Activated CD4-positive, alpha-beta T cell treated with anti-CD3 and anti-CD28 coated beads, Interleukin-2, amount 50 U/mL, for 1 hour (primary cell): Measurements from ENCODE around the gene TRAPPC2.
"Not testable (repeated sequence)": the region's sequence is repeated elsewhere in the genome, so short reads cannot be mapped to it uniquely, and the experiment has no call there.

Experiments used
- DNase-seq: peaks from one replicate; pipeline ENCODE4 v3.0.0-alpha.2; 2020

TRAPPC2 gene

GRCh38 chrX:13697455-13697854 lies 37.0 kb downstream of the TRAPPC2 start:
- DNase-seq: no peak

- DNase-seq: no peak
These were observed 38.8 kb downstream of the TRAPPC2 start for GRCh38 chrX:13695601-13696115.

- DNase-seq: no peak
These were observed 39.4 kb downstream of the TRAPPC2 start for GRCh38 chrX:13694983-13695382.

- DNase-seq: no peak
These were observed 40.1 kb downstream of the TRAPPC2 start for GRCh38 chrX:13694359-13694758.

GRCh38 chrX:13693341-13693961 lies 41.0 kb downstream of the TRAPPC2 start:
- no peak for DNase-seq

GRCh38 chrX:13692771-13693231 lies 41.6 kb downstream of the TRAPPC2 start:
- no peak for DNase-seq

- no peak for DNase-seq
These were observed 42.5 kb downstream of the TRAPPC2 start for GRCh38 chrX:13691841-13692371.

- DNase-seq: peak; percentile 11
These were observed 43.6 kb downstream of the TRAPPC2 start for GRCh38 chrX:13690836-13691235.

GRCh38 chrX:13689741-13690211 lies 44.6 kb downstream of the TRAPPC2 start:
- DNase-seq: no peak

GRCh38 chrX:13688958-13689740 lies 45.3 kb downstream of the TRAPPC2 start, which contains the start of gene RAB9A:
TSS of gene RAB9A (plus strand) at chrX:13689128. CDS start at chrX:13708747, 19,619 bp downstream.
- DNase-seq: peak; percentile 73

GRCh38 chrX:13688384-13688957 lies 45.9 kb downstream of the TRAPPC2 start:
- DNase-seq: no peak

GRCh38 chrX:13687203-13687602 lies 47.2 kb downstream of the TRAPPC2 start:
- DNase-seq: no peak

GRCh38 chrX:13685126-13685763 lies 49.2 kb downstream of the TRAPPC2 start:
- no peak for DNase-seq

- DNase-seq: no peak
These were observed 50.1 kb downstream of the TRAPPC2 start for GRCh38 chrX:13684361-13684760.

- no peak for DNase-seq
These were observed 52.8 kb downstream of the TRAPPC2 start for GRCh38 chrX:13681595-13681994.

GRCh38 chrX:13679700-13680099 lies 54.7 kb downstream of the TRAPPC2 start:
- DNase-seq: not testable (repeated sequence)

- no peak for DNase-seq
These were observed 57.5 kb downstream of the TRAPPC2 start for GRCh38 chrX:13676885-13677284.

- DNase-seq: no peak
These were observed 61.4 kb downstream of the TRAPPC2 start for GRCh38 chrX:13673016-13673415.

GRCh38 chrX:13670197-13670596 lies 64.2 kb downstream of the TRAPPC2 start:
- no peak for DNase-seq

- DNase-seq: not testable (repeated sequence)
These were observed 64.7 kb downstream of the TRAPPC2 start for GRCh38 chrX:13669755-13670154.

GRCh38 chrX:13669246-13669737 lies 65.1 kb downstream of the TRAPPC2 start:
- DNase-seq: peak; percentile 45

- DNase-seq: no peak
These were observed 66.5 kb downstream of the TRAPPC2 start for GRCh38 chrX:13667919-13668318.

GRCh38 chrX:13666836-13667235 lies 67.6 kb downstream of the TRAPPC2 start:
- DNase-seq: no peak
